T follicular helper cell (primary cell): Measurements from ENCODE around the gene FN3K.

ENCODE experiments used
- DNase-seq: peaks from one replicate; pipeline ENCODE4 v3.0.0-alpha.2; 2020; ENCODE audit warnings: low read depth

FN3K gene

GRCh38 chr17:82703935-82704865 is 31.2 kb upstream of the FN3K start:
- DNase-seq, result no peak

- no peak for DNase-seq
Measured at GRCh38 chr17:82704886-82705285, 30.5 kb upstream of the FN3K start.

GRCh38 chr17:82705756-82706155 is 29.7 kb upstream of the FN3K start:
- DNase-seq, result no peak

- DNase-seq, result no peak
Measured at GRCh38 chr17:82709024-82709675, 26.3 kb upstream of the FN3K start.

DNA sequence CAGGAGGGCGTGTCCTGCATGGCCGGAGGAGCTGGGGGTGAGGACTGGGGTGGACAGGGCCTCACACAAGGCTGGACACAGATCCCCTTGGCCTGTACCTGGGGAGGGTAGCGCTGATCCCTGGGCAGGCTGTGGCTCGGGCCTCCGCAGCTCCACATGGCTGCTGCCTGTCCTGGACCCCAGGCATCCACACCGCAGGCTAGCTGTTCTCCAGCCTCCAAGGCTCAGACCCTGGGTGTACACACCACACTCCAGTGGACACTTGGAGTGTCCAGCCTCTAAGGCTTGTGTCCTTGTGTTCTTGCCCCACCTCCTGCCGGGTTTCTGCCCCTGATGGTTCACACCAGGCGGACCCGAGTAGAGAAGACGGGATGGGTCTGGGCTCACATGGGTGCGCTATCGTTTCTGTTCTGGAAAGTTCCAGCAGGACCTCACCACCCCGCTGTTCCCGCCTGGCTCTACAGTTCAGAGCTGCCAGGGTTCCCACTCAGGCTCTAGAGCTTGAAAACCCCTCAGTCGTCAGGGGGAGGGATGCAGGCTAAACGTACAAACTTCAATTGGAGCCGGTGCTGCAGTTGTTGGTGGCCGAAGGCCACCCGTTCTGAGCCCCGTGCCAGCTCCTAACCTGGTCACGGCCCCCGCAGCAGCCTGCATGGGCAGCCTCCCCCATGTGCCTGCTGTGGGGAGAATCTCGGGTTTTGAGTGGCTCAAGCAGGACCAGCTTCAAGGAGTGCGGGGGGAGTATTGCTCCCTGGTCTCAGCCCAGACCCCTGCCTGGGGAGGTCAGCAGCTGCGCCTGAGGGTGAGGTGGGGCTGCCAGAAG is 25.5 kb upstream of the FN3K start:
- no peak for DNase-seq

- DNase-seq, result no peak
Measured at GRCh38 chr17:82710499-82711232, 24.7 kb upstream of the FN3K start.

GRCh38 chr17:82713071-82713723 is 22.2 kb upstream of the FN3K start:
- no peak for DNase-seq

- peak; percentile 93 for DNase-seq
Measured at GRCh38 chr17:82716203-82717010, 19.0 kb upstream of the FN3K start, which contains the start of gene FN3KRP. Gene FN3KRP (plus strand): TSS chr17:82716706. CDS start chr17:82716756, 50 bp downstream.

DNA sequence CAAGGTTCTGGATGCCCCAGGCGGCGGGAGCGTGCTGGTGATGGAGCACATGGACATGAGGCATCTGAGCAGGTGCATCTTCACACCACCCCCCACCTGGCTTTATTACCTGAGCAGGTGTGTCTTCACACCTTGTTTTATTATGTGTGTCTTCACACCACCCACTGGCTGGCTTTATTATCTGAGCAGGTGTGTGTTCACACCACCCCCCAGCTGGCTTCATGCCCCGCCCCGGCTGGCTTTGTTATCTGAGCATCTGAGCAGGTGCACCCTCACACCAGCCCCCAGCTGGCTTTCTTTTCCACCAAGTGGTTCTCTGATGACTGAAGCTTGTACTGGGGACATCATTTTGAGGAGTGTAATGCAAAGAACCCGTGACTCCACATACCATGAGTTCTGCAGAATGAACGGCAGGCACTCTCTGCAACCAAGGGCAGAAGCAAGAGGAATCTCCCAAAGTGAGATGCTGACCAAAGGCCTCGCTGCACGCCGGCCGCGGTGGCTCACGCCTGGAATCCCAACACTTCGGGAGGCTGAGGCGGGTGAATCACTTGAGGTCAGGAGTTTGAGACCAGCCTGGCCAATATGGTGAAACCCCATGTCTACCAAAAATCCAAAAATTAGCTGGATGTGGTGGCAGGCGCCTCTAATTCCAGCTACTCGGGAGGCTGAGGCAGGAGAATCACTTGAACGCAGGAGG is 16.3 kb upstream of the FN3K start:
- DNase-seq, result no peak

DNA sequence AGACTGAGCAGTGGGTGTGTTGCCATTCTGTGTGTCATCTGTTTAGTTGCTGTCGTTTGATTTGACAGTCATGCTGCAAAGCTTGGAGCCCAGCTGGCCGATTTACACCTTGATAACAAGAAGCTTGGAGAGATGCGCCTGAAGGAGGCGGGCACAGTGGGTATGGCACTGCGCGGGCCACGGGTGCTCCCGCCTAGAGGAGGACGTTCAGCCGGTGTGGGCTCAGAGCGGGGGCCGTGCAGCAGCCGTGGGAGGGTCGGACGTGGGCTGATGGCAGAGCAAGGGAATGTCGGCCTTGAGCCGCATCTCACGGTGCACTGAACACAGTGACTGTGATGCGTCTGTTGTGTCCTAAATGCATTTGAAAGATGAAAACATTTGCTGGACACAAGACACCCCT is 15.2 kb upstream of the FN3K start:
- DNase-seq, result no peak

GRCh38 chr17:82722341-82723013 is 12.9 kb upstream of the FN3K start:
- DNase-seq, result no peak

- no peak for DNase-seq
Measured at GRCh38 chr17:82723169-82723807, 12.1 kb upstream of the FN3K start.

DNA sequence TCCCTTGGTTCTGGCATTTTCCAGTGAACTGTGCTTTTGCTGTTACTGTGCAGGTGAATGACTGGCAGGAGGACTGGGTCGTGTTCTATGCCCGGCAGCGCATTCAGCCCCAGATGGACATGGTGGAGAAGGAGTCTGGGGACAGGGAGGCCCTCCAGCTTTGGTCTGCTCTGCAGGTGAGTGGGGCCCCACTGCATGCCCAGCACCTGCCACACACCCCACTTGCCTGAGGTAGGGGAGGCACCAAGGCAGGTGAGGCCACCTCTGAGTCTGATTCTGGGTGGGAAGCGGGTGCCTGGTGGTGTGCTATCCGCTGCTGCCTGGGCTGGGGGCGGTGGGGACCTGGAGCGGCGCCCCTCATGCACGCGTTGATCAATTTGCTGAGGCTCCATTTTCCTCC is 9.0 kb upstream of the FN3K start:
- no peak for DNase-seq

- no peak for DNase-seq
Measured at GRCh38 chr17:82729479-82730260, 5.7 kb upstream of the FN3K start.

DNA sequence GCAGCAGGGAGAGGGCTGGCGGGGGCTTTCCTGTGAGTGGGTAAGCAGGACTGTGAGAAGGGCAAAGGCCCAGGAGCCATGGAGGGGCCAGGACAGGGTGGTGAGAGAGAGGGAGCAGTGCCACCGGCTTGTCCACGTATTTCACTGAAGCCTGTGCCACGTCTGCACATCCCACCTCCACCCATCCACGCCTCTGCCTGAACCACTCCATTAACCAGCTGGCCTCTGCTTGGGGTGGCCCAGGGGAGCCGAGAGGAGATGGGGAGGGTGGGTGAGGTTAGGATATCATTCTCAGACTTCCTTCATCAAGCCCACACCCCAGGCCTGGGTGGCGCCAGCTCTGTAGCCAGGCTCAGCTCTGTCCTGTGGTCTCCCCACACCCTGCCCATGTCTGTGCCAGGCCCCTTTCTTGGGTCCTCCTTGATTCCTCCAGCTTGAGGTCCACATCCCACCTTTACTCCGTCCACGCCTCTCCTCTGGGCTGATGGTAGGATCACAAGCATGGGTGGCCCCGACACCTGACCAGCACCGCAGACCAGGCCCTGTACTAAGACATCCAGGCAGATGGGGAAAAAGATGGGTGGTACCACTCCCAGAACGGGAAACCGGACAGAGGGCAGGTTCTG is 3.2 kb upstream of the FN3K start:
- no peak for DNase-seq

- no peak for DNase-seq
Measured at GRCh38 chr17:82736511-82737185, 1.2 kb downstream of the FN3K start.
